ENCODE data around the gene UTP25. TPM values are rescaled to one million over a fixed set of nuclear protein-coding genes. Genes with fewer than 3 reads are reported as not detected.

Gene UTP25
- total RNA-seq, 4 donors from 2014 or later = 3.7 to 8.0 (median 7.3) TPM

DNA sequence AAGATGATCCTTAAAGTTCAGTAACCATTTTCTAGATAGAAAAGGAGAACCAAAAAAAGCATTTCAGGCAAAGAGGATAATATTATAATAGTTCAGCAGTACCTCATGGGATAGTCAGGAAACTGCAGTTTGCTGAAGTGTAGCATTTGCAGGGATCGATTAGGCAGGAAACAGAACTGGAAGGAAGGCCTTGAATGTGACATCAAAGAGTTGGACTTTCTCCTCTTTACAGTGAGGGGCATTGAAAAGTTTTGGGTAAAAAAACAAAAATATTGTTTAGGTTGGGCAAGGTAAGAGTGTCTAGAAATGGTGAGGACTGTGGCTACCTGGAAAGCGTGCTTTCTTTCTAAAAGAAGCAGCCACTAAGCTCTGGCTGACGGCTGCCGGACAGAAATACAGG lies 13.9 kb upstream of the UTP25 start:
- no peaks in the 10 kb centered on the region for H3K4me1 ChIP-seq
- no peaks in the 10 kb centered on the region for H3K9me3 ChIP-seq
- peak; percentile 21 for DNase-seq (ENCODE audit: extremely low spot score)
- intact Hi-C loops (cut with DNase I) = no loop called here
- H3K4me3 ChIP-seq = no peak overlapping the region
- H3K27me3 ChIP-seq = peaks cover 0 to 5% (median 0%) of the 10 kb centered on the region in 4 donors
- WGBS = 92% methylated on average over 4 of the region's 4 CpGs
- no peak for TF ChIP-seq POLR2AphosphoS5 (IDR thresholded peaks at IDR 0.05)
- TF ChIP-seq, protein P1, sequence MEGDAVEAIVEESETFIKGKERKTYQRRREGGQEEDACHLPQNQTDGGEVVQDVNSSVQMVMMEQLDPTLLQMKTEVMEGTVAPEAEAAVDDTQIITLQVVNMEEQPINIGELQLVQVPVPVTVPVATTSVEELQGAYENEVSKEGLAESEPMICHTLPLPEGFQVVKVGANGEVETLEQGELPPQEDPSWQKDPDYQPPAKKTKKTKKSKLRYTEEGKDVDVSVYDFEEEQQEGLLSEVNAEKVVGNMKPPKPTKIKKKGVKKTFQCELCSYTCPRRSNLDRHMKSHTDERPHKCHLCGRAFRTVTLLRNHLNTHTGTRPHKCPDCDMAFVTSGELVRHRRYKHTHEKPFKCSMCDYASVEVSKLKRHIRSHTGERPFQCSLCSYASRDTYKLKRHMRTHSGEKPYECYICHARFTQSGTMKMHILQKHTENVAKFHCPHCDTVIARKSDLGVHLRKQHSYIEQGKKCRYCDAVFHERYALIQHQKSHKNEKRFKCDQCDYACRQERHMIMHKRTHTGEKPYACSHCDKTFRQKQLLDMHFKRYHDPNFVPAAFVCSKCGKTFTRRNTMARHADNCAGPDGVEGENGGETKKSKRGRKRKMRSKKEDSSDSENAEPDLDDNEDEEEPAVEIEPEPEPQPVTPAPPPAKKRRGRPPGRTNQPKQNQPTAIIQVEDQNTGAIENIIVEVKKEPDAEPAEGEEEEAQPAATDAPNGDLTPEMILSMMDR (IDR thresholded peaks at IDR 0.05) = no peak
- no peak for TF ChIP-seq EP300 (IDR thresholded peaks at IDR 0.05)
- no peak for TF ChIP-seq POLR2A (IDR thresholded peaks at IDR 0.05; ENCODE audit: low read depth)
- no peaks in the 10 kb centered on the region for H3K36me3 ChIP-seq
- no peak overlapping the region for H3K27ac ChIP-seq (replicated peaks in 1 of 4)

DNA sequence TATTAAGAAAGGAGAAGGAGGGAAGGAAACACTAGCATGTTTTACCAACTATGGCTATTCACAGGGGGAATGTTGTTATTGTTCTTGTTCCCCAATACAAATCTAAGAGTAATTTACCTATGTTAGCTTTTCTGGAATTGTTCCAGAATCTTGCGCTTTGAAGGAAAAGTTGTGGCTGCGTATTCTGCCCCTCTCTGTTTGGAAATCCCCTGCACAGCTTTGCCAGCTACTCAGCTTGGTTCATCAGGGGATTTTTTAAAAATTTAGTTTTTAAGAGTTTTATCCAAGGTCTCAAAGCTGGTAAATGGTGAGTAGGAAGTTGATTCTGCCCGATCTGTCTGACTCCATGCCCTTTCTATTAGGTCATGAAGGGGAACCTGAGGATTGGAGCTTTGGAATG lies 12.3 kb upstream of the UTP25 start:
- Histone ChIP-seq H3K4me3 (no peak overlapping the region), H3K36me3 (no peaks in the 10 kb centered on the region), H3K27ac (replicated peaks in 1 of 4) (no peak overlapping the region), H3K9me3 (no peaks in the 10 kb centered on the region), H3K4me1 (no peaks in the 10 kb centered on the region), H3K27me3 (peaks cover 0 to 7% (median 0%) of the 10 kb centered on the region in 4 donors)
- TF ChIP-seq EP300 (IDR thresholded peaks at IDR 0.05) (no peak), POLR2AphosphoS5 (IDR thresholded peaks at IDR 0.05) (no peak), POLR2A (IDR thresholded peaks at IDR 0.05; ENCODE audit: low read depth) (no peak)
- TF ChIP-seq, protein P1 (IDR thresholded peaks at IDR 0.05) = no peak
- intact Hi-C loops (cut with DNase I) = no loop called here
- DNase-seq (ENCODE audit: extremely low spot score) = no peak
- 75% methylated on average over 3 of the region's 3 CpGs for WGBS

DNA sequence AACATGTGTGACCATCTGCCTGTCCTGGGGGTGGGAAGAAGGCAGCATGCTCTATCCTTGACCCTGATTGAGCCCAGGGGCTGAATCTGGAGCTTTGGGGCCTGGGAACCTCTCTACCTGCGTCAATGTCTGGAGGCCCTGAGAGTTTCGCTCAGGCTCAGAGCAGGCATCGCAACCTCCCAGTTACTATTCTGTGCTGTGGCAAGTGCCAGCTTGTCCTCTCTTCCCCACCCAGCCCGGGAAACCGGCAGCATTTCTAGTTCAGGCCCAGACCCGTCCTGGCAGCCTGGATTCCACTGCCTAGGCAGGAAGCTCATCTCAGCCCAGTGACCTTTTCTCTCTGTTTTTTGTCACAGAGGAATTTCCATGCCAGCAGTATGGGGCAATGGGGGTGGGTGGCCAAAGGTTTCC lies 11.8 kb upstream of the UTP25 start:
- Histone ChIP-seq H3K36me3 (no peaks in the 10 kb centered on the region), H3K4me3 (no peak overlapping the region), H3K4me1 (no peaks in the 10 kb centered on the region), H3K9me3 (no peaks in the 10 kb centered on the region), H3K27ac (replicated peaks in 1 of 4) (no peak overlapping the region), H3K27me3 (peaks cover 0 to 7% (median 0%) of the 10 kb centered on the region in 4 donors)
- WGBS = 94% methylated on average over 5 of the region's 6 CpGs
- intact Hi-C loops (cut with DNase I) = no loop called here
- peak; percentile 79 for DNase-seq (ENCODE audit: extremely low spot score)
- no peak for TF ChIP-seq EP300 (IDR thresholded peaks at IDR 0.05)
- no peak for TF ChIP-seq POLR2AphosphoS5 (IDR thresholded peaks at IDR 0.05)
- TF ChIP-seq, protein P1 (IDR thresholded peaks at IDR 0.05) = no peak
- TF ChIP-seq POLR2A (IDR thresholded peaks at IDR 0.05; ENCODE audit: low read depth) = no peak

DNA sequence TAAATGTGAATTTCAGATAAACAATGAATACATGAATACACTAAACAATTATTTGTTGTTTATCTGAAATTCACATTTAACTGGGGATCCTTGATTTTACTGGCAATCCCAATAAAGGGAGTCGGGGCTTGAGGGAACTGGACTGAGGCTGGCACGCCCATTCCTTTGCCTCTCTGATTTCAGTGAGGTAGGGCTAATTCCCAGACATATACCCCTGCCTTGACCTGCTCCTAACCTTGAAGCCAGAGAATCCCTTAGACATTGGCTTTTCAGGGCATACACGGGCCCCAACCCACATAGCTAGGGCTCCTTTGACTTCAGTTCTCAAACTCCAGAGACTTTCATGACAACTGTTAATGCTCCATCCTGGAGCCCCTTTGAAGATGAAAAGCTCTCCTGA lies 10.8 kb upstream of the UTP25 start:
- WGBS = 73% methylated on average over 3 of the region's 3 CpGs
- intact Hi-C loops (cut with DNase I) = no loop called here
- TF ChIP-seq, protein P1 (IDR thresholded peaks at IDR 0.05) = no peak
- TF ChIP-seq POLR2A (IDR thresholded peaks at IDR 0.05; ENCODE audit: low read depth) = no peak
- DNase-seq (ENCODE audit: extremely low spot score) = peak; percentile 37
- Histone ChIP-seq H3K27ac (replicated peaks in 1 of 4) (no peak overlapping the region), H3K4me1 (no peaks in the 10 kb centered on the region), H3K4me3 (no peak overlapping the region), H3K27me3 (peaks cover 0 to 7% (median 0%) of the 10 kb centered on the region in 4 donors), H3K36me3 (no peaks in the 10 kb centered on the region), H3K9me3 (no peaks in the 10 kb centered on the region)

DNA sequence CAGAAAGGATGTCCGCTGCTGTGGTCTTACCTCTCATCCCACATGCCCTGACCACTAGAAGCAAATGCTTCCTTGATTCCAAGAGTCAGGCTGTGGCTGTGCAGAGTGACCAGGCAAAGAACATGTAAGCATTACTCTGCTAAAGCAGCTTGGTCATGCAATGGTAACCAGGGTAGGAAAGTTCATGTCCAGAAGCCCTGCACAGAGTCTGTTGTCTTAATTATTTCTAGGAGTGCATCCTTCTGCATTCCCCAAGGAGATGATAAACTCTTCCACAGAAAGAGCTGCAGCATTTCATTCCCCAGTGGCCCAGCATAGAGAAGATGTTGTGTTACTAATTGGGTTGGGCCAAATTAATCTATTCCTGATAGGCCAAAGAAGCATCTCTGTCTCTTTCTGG lies 10.1 kb upstream of the UTP25 start:
- WGBS = 100% methylated on average over 1 of the region's 1 CpG

More for the DNA sequence above, 10.1 kb upstream of the UTP25 start:
- Histone ChIP-seq H3K36me3 (no peaks in the 10 kb centered on the region), H3K9me3 (no peaks in the 10 kb centered on the region), H3K4me3 (no peak overlapping the region), H3K4me1 (no peaks in the 10 kb centered on the region), H3K27ac (replicated peaks in 1 of 4) (no peak overlapping the region), H3K27me3 (peaks cover 0 to 7% (median 0%) of the 10 kb centered on the region in 4 donors)
- no peak for DNase-seq (ENCODE audit: extremely low spot score)
- intact Hi-C loops (cut with DNase I) = no loop called here
- TF ChIP-seq POLR2A (IDR thresholded peaks at IDR 0.05; ENCODE audit: low read depth) (no peak), EP300 (IDR thresholded peaks at IDR 0.05) (no peak), POLR2AphosphoS5 (IDR thresholded peaks at IDR 0.05) (no peak)
- TF ChIP-seq, protein P1 (IDR thresholded peaks at IDR 0.05) = no peak
